ENCODE results near the gene MACROH2A1.

MACROH2A1 gene

DNA sequence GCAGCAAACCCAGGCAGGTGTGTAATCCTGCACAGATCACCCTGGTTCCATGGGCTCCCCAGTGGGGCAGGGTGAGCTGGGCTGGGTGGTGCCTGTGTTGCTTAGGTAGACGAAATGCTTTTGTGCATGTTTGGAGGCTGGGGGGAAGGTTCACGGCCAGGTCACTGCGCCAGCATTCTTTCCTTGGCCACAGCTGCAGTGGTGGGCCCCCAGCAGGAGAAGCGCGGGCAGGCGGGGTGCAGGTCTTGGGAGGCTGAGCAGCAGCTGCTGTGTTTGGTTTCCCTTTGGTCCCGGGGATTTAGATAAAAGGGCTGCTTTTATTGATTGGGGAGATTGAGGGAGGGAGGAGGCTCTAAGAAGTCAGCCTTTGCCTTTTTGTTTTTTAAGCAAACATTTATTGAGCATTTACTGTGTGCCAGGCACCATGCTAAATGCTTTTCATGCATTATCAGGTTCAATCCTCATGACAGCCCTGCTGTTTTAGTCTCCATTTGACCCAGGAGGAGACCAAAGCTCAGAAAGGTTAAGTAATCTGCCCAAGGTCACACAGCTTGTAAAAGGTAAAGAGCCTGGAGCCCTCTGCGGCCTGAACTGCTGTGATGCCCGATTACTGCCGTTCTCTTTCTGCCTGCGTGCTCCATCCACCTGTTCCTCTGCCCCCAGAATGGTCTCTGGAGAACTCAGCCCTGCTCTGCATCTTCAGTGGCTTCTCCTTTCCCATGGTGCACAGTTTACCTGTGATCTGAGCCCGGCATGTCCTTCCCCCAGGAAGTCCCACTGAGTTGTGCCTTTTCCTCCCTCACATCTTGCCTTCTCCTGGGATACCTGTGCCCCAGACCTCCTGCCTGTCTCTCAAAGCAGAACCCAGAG is 94.4 kb downstream of the MACROH2A1 start:
- no peaks in the 10 kb centered on the region for H3K36me3 ChIP-seq
- no peaks in the 10 kb centered on the region for H3K27me3 ChIP-seq
- no peak for TF ChIP-seq Cebpa-rat (IDR thresholded peaks at IDR 0.05)
- peaks cover 0 to 4% (median 0%) of the 10 kb centered on the region in 11 experiments; a peak in 1 of 22 replicates for H3K9me3 ChIP-seq (replicated peaks in 1 of 11)
- no peak overlapping the region for H3K9ac ChIP-seq
- H3K4me3 ChIP-seq: no peak overlapping the region
- peaks cover 0 to 8% (median 2%) of the 10 kb centered on the region in 10 experiments; a peak in 6 of 20 replicates for H3K4me1 ChIP-seq
- no peak overlapping the region for H3K27ac ChIP-seq
- H3K4me2 ChIP-seq: no peak overlapping the region
- no peaks in the 10 kb centered on the region; a peak in 1 of 22 replicates for H4K20me1 ChIP-seq

DNA sequence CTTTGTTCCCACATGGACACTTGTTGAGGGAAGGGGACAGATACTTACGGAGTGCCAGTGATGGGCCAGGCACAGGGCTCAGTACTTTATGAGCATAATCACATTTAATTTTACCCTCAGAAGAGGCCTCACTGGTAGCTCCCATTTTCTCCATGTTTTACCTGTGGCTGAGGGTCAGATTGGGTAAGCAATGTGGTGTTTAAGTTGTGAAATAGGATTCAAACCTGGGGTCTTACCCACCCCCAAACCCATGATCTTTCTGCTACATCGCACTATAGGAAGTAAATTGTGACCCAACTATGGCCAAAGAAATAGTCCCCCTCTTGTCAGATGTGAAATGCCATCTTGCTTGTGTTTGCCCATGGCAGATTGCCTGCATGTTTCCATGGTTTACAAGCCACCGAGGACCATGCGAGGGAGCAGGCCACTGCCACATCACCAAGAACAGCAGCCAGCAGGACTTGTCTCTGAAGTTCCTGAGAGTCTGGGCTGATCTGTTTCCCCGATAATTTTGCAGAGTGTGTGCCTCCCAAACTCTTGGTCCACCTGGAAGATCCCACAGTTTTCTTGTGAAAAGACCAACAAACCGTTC is 95.4 kb downstream of the MACROH2A1 start:
- TF ChIP-seq Cebpa-rat (IDR thresholded peaks at IDR 0.05): no peak
- Histone ChIP-seq H3K4me1 (peaks cover 0 to 4% (median 0%) of the 10 kb centered on the region in 10 experiments; a peak in 2 of 20 replicates), H3K9me3 (replicated peaks in 1 of 11) (peaks cover 0 to 4% (median 0%) of the 10 kb centered on the region in 11 experiments; a peak in 1 of 22 replicates), H3K4me3 (no peak overlapping the region), H3K4me2 (no peak overlapping the region), H3K9ac (no peak overlapping the region), H3K27ac (no peak overlapping the region), H3K27me3 (no peaks in the 10 kb centered on the region), H3K36me3 (no peaks in the 10 kb centered on the region), H4K20me1 (no peaks in the 10 kb centered on the region; a peak in 1 of 22 replicates)

DNA sequence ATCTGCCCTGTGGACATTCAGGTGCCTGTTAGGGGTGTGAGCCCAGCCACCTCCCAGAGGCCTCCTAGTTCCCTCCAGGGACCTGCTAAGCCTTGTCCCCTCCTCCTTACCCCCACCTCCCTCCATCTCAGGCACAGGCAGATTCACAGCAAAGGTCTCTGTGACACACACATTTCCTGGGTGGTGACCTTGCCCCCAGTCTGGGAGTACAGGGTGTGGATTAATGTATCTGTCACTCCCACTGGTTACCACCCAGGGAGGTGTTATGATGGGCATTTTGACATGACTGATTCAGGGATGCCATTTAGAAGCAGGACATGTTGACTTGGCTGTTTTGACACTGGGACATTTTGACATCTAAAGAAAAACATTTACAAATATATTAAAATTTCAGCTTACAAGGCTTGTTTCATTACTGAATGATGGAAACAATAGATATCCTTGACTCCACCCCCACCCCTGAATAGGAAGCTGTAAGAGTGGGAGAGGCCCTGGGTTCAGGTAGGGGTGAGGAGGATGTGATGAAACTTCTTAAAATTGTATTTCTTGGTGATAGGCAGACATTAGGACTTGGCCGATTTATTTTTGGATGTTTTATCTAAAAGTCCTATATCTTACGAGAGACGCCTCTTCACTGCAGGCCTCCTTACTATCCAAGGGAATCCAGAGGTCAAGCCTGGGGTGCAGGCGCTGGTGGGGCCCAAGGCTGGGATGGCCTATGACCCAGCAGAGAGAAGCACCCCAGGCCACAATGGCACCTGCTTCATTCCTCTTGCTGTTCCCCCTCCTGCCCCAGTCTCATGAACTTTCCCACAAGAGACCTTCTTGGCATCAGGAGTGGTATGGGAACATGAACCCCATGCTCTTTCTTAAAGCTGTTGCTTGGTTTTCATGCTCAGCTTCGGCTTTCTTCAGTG is 101.9 kb downstream of the MACROH2A1 start:
- no peaks in the 10 kb centered on the region for H3K27me3 ChIP-seq
- no peak overlapping the region for H3K27ac ChIP-seq
- no peak overlapping the region for H3K4me2 ChIP-seq
- H3K9me3 ChIP-seq (replicated peaks in 1 of 11): peaks cover 0 to 4% (median 0%) of the 10 kb centered on the region in 11 experiments; a peak in 1 of 22 replicates
- H3K9ac ChIP-seq: no peak overlapping the region
- TF ChIP-seq Cebpa-rat (IDR thresholded peaks at IDR 0.05): no peak
- no peak overlapping the region for H3K4me3 ChIP-seq
- H3K36me3 ChIP-seq: no peaks in the 10 kb centered on the region
- H3K4me1 ChIP-seq: no peaks in the 10 kb centered on the region
- H4K20me1 ChIP-seq: no peaks in the 10 kb centered on the region

DNA sequence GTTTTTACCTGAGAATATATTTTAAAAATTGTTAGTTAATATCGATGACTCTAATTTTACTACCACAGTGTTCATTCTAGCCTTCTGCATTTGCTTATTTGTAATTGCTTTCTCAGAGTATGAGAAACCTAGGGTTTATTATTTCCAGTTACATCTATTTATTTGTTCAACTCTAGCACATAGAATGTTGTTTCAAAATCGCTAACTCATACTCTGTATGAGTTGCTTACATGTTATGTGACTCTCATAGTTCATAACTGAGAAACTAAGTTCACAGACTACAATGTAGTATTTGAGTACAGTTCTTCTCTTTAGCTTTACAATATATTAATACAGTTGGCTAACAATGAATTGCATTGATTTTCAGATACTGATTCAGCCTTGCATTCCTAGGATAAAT is 103.2 kb downstream of the MACROH2A1 start:
- no peaks in the 10 kb centered on the region for H3K27me3 ChIP-seq
- H3K9ac ChIP-seq: no peak overlapping the region
- H4K20me1 ChIP-seq: no peaks in the 10 kb centered on the region
- no peak for TF ChIP-seq Cebpa-rat (IDR thresholded peaks at IDR 0.05)
- no peaks in the 10 kb centered on the region for H3K36me3 ChIP-seq
- H3K27ac ChIP-seq: no peak overlapping the region
- no peak overlapping the region for H3K4me2 ChIP-seq
- no peak overlapping the region for H3K4me3 ChIP-seq
- H3K9me3 ChIP-seq (replicated peaks in 1 of 11): no peaks in the 10 kb centered on the region
- no peaks in the 10 kb centered on the region for H3K4me1 ChIP-seq

DNA sequence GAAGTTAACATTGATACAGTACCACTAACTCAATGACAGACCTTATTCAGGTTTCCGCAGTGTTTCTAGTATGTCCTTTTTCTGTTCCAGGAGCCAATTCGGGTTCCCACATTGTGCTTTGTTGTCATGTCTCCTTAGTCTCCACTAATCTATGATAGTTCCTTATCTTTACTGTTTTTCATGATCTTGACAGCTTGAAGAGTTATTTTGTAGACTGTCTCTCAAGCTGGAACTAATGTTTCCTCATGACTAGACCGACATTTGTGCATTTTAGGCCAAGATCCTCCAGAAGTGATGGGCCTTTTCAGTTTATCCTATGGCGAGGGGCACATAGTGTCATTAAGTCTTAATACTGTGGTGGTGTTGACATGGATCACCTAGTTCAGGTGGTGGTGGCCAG is 104.2 kb downstream of the MACROH2A1 start:
- no peak for TF ChIP-seq Cebpa-rat (IDR thresholded peaks at IDR 0.05)
- H3K9ac ChIP-seq: no peak overlapping the region
- H3K27ac ChIP-seq: no peak overlapping the region
- H3K4me2 ChIP-seq: no peak overlapping the region
- no peaks in the 10 kb centered on the region for H3K36me3 ChIP-seq
- no peaks in the 10 kb centered on the region for H3K4me1 ChIP-seq
- no peaks in the 10 kb centered on the region for H4K20me1 ChIP-seq
- no peak overlapping the region for H3K4me3 ChIP-seq
- no peaks in the 10 kb centered on the region for H3K9me3 ChIP-seq (replicated peaks in 1 of 11)
- H3K27me3 ChIP-seq: no peaks in the 10 kb centered on the region

DNA sequence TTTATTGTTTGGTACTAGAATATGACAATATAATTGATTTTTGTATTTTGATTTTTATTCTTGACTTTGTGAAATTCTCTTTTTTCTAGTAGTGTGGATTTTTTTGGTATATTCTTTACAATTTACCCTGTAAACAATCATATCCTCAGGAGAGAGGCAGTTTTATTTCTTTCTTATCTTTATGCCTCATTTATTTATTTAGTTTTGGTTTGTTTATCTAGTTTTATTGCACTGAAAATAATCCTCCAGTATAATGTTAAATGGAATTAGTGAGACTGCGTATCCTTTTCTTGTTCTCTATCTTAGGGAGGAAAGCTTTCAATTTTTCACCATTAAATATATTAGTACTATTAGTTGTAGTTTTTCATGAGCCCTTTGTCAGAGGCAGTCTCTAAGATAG is 109.4 kb downstream of the MACROH2A1 start:
- no peaks in the 10 kb centered on the region for H3K4me1 ChIP-seq
- H3K27me3 ChIP-seq: no peaks in the 10 kb centered on the region
- H3K36me3 ChIP-seq: no peaks in the 10 kb centered on the region
- TF ChIP-seq Cebpa-rat (IDR thresholded peaks at IDR 0.05): no peak
- no peak overlapping the region for H3K4me2 ChIP-seq
- no peak overlapping the region for H3K9ac ChIP-seq
- no peak overlapping the region for H3K4me3 ChIP-seq
- H3K27ac ChIP-seq: no peak overlapping the region
- H3K9me3 ChIP-seq (replicated peaks in 1 of 11): peaks cover 8 to 17% (median 14%) of the 10 kb centered on the region in 11 experiments; a peak in 20 of 22 replicates
- H4K20me1 ChIP-seq: no peaks in the 10 kb centered on the region

DNA sequence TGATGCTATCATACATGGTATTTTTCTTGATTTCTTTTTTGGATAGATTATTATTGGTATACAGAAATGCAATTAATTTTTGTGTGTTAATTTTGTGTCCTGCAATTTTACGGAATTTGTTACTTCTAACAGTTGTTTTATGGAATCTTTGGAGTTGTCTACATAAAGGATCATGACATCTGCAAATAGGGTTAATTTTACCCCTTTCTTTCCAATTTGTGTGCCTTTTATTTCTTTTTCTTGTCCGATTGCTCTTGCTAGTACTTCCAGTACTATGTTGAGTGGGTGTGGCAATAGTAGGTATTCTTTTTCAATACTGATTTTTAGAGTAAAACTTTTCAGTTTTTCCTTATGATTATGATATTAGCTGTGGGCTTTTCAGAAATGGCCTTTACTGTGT is 111.5 kb downstream of the MACROH2A1 start:
- Histone ChIP-seq H3K27ac (no peak overlapping the region), H3K4me3 (no peak overlapping the region), H4K20me1 (no peaks in the 10 kb centered on the region), H3K4me1 (no peaks in the 10 kb centered on the region), H3K4me2 (no peak overlapping the region), H3K9me3 (replicated peaks in 1 of 11) (peaks cover 8 to 20% (median 14%) of the 10 kb centered on the region in 11 experiments; a peak in 20 of 22 replicates), H3K36me3 (no peaks in the 10 kb centered on the region), H3K9ac (no peak overlapping the region), H3K27me3 (no peaks in the 10 kb centered on the region)
- TF ChIP-seq Cebpa-rat (IDR thresholded peaks at IDR 0.05): no peak

Data from BLaER1 treated with 17β-estradiol and CSF1 and Interleukin-3, amounts not matched to agents 10 nM and 100 nM (cell line).